Measurements from ENCODE around the gene MYH11.

Gene MYH11

GRCh38 chr16:15891508-15891907 is 34.7 kb upstream of the MYH11 start:
- Histone ChIP-seq H3K27me3 (replicated peaks) (no peaks in the 10 kb centered on the region), H3K4me3 (ENCODE audit: low read depth, low read length) (no peak overlapping the region), H3K27ac (no peak overlapping the region), H3K36me3 (replicated peaks) (no peaks in the 10 kb centered on the region)
- in situ Hi-C loops (cut with HindIII; ENCODE audit: low pct_ligation_motif_present, low sequenced_read_pairs), result no loop called here
- no peak for TF ChIP-seq CTCF (IDR thresholded peaks at IDR 0.05; ENCODE audit: low read depth, low read length, missing control alignments)
- no peak for DNase-seq

- Histone ChIP-seq H3K27me3 (replicated peaks) (no peaks in the 10 kb centered on the region), H3K36me3 (replicated peaks) (no peaks in the 10 kb centered on the region), H3K27ac (peak within 1 kb of the TSS; percentile 70), H3K4me3 (ENCODE audit: low read depth, low read length) (peak within 1 kb of the TSS; percentile 99)
- in situ Hi-C loops (cut with HindIII; ENCODE audit: low pct_ligation_motif_present, low sequenced_read_pairs), result no loop called here
- DNase-seq, result peak; percentile 100
- TF ChIP-seq CTCF (IDR thresholded peaks at IDR 0.05; ENCODE audit: low read depth, low read length, missing control alignments), result no peak
Measured at GRCh38 chr16:15888072-15888976, 31.5 kb upstream of the MYH11 start, which contains the start of gene CEP20. Gene CEP20 (minus strand): TSS chr16:15888603. CDS start chr16:15888585, 18 bp downstream.

GRCh38 chr16:15887283-15887682 is 30.5 kb upstream of the MYH11 start:
- Histone ChIP-seq H3K36me3 (replicated peaks) (no peaks in the 10 kb centered on the region), H3K27ac (no peak overlapping the region), H3K27me3 (replicated peaks) (no peaks in the 10 kb centered on the region), H3K4me3 (ENCODE audit: low read depth, low read length) (peak overlapping the region; percentile 99)
- DNase-seq, result no peak
- TF ChIP-seq CTCF (IDR thresholded peaks at IDR 0.05; ENCODE audit: low read depth, low read length, missing control alignments), result no peak
- in situ Hi-C loops (cut with HindIII; ENCODE audit: low pct_ligation_motif_present, low sequenced_read_pairs), result no loop called here

- TF ChIP-seq CTCF (IDR thresholded peaks at IDR 0.05; ENCODE audit: low read depth, low read length, missing control alignments), result no peak
- in situ Hi-C loops (cut with HindIII; ENCODE audit: low pct_ligation_motif_present, low sequenced_read_pairs), result no loop called here
- no peak for DNase-seq
- no peak overlapping the region for H3K4me3 ChIP-seq (ENCODE audit: low read depth, low read length)
- H3K27ac ChIP-seq, result no peak overlapping the region
- H3K27me3 ChIP-seq (replicated peaks), result no peaks in the 10 kb centered on the region
- peaks cover 5% of the 10 kb centered on the region for H3K36me3 ChIP-seq (replicated peaks)
Measured at GRCh38 chr16:15886078-15886477, 29.2 kb upstream of the MYH11 start.

- H3K27ac ChIP-seq, result no peak overlapping the region
- H3K27me3 ChIP-seq (replicated peaks), result no peaks in the 10 kb centered on the region
- in situ Hi-C loops (cut with HindIII; ENCODE audit: low pct_ligation_motif_present, low sequenced_read_pairs), result no loop called here
- H3K36me3 ChIP-seq (replicated peaks), result peaks cover 5% of the 10 kb centered on the region
- TF ChIP-seq CTCF (IDR thresholded peaks at IDR 0.05; ENCODE audit: low read depth, low read length, missing control alignments), result no peak
- no peak overlapping the region for H3K4me3 ChIP-seq (ENCODE audit: low read depth, low read length)
- no peak for DNase-seq
Measured at GRCh38 chr16:15885560-15886001, 28.8 kb upstream of the MYH11 start.
